Measurements from ENCODE around the gene FANCF. TPM values are rescaled to one million over a fixed set of nuclear protein-coding genes. Genes with fewer than 3 reads are reported as not detected.

Gene FANCF
- total RNA-seq, 4 donors from 2014 or later, result 0.73 to 2.9 (median 2.1) TPM

DNA sequence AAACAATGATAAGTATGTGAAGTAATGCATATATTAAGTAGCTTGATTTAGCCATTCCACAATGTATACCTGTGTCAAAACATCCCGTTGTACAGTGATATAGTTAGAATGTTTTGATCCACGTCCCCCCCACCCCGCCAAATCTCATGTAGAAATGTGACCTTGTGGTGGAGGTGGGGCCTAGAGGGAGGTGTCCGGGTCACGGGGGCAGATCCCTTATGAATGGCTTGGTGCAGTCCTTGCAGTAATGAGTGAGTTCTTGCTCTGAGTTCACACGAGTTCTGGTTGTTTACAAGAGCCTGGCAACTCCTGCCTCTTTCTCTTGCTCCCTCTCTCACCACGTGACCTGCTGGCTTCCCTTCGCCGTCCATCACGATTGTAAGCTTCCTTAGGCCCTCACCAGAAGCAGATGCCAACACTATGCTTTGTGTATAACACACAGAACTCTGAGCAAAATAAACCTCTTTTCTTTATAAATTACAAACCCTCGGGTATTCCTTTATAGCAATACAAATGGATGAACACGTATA is 41.6 kb downstream of the FANCF start:
- H3K4me3 ChIP-seq, result no peak overlapping the region
- no peaks in the 10 kb centered on the region for H3K9me3 ChIP-seq
- in situ Hi-C loops (cut with MboI; ENCODE audit: low sequenced_read_pairs in 4 of 4) (no loop called here), intact Hi-C loops (cut with DNase I; ENCODE audit: low total_unique reads) (no loop called here)
- ATAC-seq (no peak), DNase-seq (no peak)
- H3K4me1 ChIP-seq, result no peaks in the 10 kb centered on the region
- H3K36me3 ChIP-seq, result no peaks in the 10 kb centered on the region
- TF ChIP-seq, protein P1, sequence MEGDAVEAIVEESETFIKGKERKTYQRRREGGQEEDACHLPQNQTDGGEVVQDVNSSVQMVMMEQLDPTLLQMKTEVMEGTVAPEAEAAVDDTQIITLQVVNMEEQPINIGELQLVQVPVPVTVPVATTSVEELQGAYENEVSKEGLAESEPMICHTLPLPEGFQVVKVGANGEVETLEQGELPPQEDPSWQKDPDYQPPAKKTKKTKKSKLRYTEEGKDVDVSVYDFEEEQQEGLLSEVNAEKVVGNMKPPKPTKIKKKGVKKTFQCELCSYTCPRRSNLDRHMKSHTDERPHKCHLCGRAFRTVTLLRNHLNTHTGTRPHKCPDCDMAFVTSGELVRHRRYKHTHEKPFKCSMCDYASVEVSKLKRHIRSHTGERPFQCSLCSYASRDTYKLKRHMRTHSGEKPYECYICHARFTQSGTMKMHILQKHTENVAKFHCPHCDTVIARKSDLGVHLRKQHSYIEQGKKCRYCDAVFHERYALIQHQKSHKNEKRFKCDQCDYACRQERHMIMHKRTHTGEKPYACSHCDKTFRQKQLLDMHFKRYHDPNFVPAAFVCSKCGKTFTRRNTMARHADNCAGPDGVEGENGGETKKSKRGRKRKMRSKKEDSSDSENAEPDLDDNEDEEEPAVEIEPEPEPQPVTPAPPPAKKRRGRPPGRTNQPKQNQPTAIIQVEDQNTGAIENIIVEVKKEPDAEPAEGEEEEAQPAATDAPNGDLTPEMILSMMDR (IDR thresholded peaks at IDR 0.05 in 4 of 5, conservative IDR thresholded peaks at IDR 0.05 in 1 of 5), result no peak
- no peak for TF ChIP-seq POLR2A (IDR thresholded peaks at IDR 0.05)
- no peak overlapping the region for H3K27ac ChIP-seq
- no peaks in the 10 kb centered on the region for H3K27me3 ChIP-seq

DNA sequence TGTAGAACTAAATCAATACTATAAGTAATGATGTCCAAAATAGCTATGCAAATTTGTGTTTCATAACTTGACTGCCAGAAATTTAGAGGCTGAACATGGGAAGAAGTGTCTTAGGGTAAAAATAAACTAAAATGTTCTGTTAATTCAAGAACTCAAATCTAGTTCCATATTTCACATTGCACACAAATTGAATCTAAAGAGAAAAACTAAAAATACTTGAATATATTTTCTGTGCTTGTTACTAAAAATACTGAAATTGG is 43.5 kb downstream of the FANCF start:
- H3K36me3 ChIP-seq, result no peaks in the 10 kb centered on the region
- H3K4me1 ChIP-seq, result no peaks in the 10 kb centered on the region
- no peak overlapping the region for H3K4me3 ChIP-seq
- H3K9me3 ChIP-seq, result no peaks in the 10 kb centered on the region
- ATAC-seq (no peak), DNase-seq (no peak)
- in situ Hi-C loops (cut with MboI; ENCODE audit: low sequenced_read_pairs in 4 of 4), result no loop called here
- no peaks in the 10 kb centered on the region for H3K27me3 ChIP-seq
- TF ChIP-seq, protein P1 (IDR thresholded peaks at IDR 0.05 in 4 of 5, conservative IDR thresholded peaks at IDR 0.05 in 1 of 5), result no peak
- no peak for TF ChIP-seq POLR2A (IDR thresholded peaks at IDR 0.05)
- H3K27ac ChIP-seq, result no peak overlapping the region
- intact Hi-C loops (cut with DNase I; ENCODE audit: low total_unique reads), result no loop called here

DNA sequence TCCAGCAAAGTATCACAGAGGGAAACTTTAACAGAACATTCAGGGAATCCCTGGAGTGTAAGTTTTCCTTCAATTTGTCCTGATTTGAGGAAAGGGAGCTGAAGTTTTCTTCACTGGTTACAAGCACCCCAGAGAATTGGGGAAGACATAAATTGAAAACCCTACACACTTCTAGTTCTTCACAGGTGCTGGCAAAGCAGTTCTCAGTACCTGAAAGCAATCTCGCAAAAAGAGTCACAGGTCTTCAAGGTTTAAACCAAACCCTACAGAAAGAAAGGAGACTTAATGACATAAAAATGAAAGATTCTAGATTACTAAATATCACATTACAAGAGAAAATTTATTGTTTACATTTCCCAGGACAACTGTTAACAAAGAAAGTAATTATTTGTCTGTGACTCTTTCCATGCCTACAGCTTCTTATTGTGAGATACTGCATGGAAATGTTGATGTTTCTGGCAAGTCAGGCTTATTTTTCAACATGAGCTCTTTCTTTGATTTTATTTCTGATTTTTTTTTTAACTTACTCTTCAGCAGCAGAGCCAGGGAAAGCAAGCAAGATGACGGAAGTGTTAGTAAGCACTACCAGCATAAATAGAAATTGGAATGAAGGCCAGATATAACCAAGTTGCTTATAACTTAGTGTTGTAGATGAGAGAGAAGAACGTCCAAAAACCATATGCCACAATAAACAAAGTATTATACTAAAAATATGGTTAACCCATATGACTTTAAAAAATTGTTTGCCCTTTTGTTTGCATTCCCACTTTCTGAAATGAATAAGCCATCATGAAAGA is 44.1 kb downstream of the FANCF start:
- no peak for ATAC-seq
- Histone ChIP-seq H3K9me3 (no peaks in the 10 kb centered on the region), H3K27me3 (no peaks in the 10 kb centered on the region), H3K36me3 (no peaks in the 10 kb centered on the region), H3K4me3 (no peak overlapping the region), H3K27ac (no peak overlapping the region), H3K4me1 (no peaks in the 10 kb centered on the region)
- in situ Hi-C loops (cut with MboI; ENCODE audit: low sequenced_read_pairs in 4 of 4) (no loop called here), intact Hi-C loops (cut with DNase I; ENCODE audit: low total_unique reads) (no loop called here)
- no peak for DNase-seq
- no peak for TF ChIP-seq POLR2A (IDR thresholded peaks at IDR 0.05)
- TF ChIP-seq, protein P1 (IDR thresholded peaks at IDR 0.05 in 4 of 5, conservative IDR thresholded peaks at IDR 0.05 in 1 of 5), result no peak

DNA sequence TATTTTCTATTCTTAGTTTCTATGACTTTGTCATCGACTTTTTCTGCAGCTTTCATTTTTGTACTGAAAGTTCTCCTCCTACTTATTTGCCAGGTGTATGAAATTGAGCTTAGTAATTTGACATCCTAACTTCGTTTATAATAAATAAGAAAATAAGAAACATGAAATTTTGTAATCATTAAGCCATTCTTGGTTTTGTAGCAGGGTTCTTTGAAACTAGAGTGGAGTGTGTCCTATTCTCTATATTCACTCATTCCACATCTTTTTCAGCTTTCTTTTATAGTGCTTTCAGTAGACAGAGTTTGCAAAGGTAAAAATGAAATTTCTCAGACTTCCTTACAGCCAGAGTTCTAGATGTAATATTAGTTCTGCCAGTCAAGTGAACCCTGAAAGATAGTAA is 47.8 kb downstream of the FANCF start:
- intact Hi-C loops (cut with DNase I; ENCODE audit: low total_unique reads) (no loop called here), in situ Hi-C loops (cut with MboI; ENCODE audit: low sequenced_read_pairs in 4 of 4) (no loop called here)
- Histone ChIP-seq H3K4me1 (no peaks in the 10 kb centered on the region), H3K27ac (no peak overlapping the region), H3K36me3 (no peaks in the 10 kb centered on the region), H3K4me3 (no peak overlapping the region), H3K27me3 (no peaks in the 10 kb centered on the region), H3K9me3 (no peaks in the 10 kb centered on the region)
- DNase-seq (no peak), ATAC-seq (no peak)
- TF ChIP-seq, protein P1 (IDR thresholded peaks at IDR 0.05 in 4 of 5, conservative IDR thresholded peaks at IDR 0.05 in 1 of 5), result no peak
- no peak for TF ChIP-seq POLR2A (IDR thresholded peaks at IDR 0.05)

Other genes with a start within 250 kb of the FANCF start
- 1 to 10 TPM; 1.1 to 2.9 (median 2.6) TPM for gene GAS2, start 40.8 kb upstream of the FANCF start, total RNA-seq
- gene SVIP, start 204.0 kb upstream of the FANCF start, total RNA-seq, result 10 to 100 TPM; 10.2 to 22.0 (median 14.6) TPM
- not detected for gene CCDC179, start 234.7 kb upstream of the FANCF start, total RNA-seq

Measured in gastrocnemius medialis (tissue), 4 donors.